DOHH2 (cell line): ENCODE measurements around the gene NRAS.

Experiments
- EZH2phosphoT487 ChIP-seq: fragments of 200-600 bp; sonication (generic); IDR thresholded peaks from 2 replicates; pipeline ENCODE4 v1.6.1; 2017; ENCODE audit warnings: borderline replicate concordance, mild to moderate bottlenecking, antibody characterized with exemption, low read length, moderate library complexity, mixed read lengths
- TF ChIP-seq, protein P1 (sequence below): fragments of 200-600 bp; sonication (generic); IDR thresholded peaks from one replicate; pipeline ENCODE4 v1.5.1; 2014; ENCODE audit warnings: antibody characterized with exemption, mild to moderate bottlenecking, low read depth, low read length; ENCODE audit not compliant: poor library complexity, severe bottlenecking

GRCh38 chr1:114746450-114747121 is 30.0 kb upstream of the NRAS start:
- TF ChIP-seq, protein P1, sequence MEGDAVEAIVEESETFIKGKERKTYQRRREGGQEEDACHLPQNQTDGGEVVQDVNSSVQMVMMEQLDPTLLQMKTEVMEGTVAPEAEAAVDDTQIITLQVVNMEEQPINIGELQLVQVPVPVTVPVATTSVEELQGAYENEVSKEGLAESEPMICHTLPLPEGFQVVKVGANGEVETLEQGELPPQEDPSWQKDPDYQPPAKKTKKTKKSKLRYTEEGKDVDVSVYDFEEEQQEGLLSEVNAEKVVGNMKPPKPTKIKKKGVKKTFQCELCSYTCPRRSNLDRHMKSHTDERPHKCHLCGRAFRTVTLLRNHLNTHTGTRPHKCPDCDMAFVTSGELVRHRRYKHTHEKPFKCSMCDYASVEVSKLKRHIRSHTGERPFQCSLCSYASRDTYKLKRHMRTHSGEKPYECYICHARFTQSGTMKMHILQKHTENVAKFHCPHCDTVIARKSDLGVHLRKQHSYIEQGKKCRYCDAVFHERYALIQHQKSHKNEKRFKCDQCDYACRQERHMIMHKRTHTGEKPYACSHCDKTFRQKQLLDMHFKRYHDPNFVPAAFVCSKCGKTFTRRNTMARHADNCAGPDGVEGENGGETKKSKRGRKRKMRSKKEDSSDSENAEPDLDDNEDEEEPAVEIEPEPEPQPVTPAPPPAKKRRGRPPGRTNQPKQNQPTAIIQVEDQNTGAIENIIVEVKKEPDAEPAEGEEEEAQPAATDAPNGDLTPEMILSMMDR: no peak
- no peak for TF ChIP-seq EZH2phosphoT487
